ENCODE results near the gene INTS11. TPM values are rescaled to one million over a fixed set of nuclear protein-coding genes. Genes with fewer than 3 reads are reported as not detected.
A peak's percentile ranks its signal among the peaks of the same experiment; 100 is the strongest.

Gene INTS11
- total and polyA plus RNA-seq, 2 of the 8 experiments (the other 6 are each of a cell fraction or from before 2014, with no cell fraction given) = 113 to 243 TPM

- no peak for FAIRE-seq
- no peak for DNase-seq (ENCODE audit: low read depth in 1 of 2, low spot score in 2 of 2)
Observed at GRCh38 chr1:1273209-1273511, 51.3 kb downstream of the INTS11 start.

More at GRCh38 chr1:1273209-1273511, 51.3 kb downstream of the INTS11 start:
- H3K4me1 ChIP-seq (replicated peaks in 1 of 4; ENCODE audit: control insufficient read depth in 3 of 4, insufficient read depth in 4 of 4, low read length in 3 of 4) = peaks cover 0 to 17% (median 8%) of the 10 kb centered on the region in 4 experiments; a peak in 5 of 7 replicates
- no peak overlapping the region for H4K91ac ChIP-seq (replicated peaks; ENCODE audit: insufficient read length, low read length)
- ChIA-PET POLR2A (ENCODE audit: partially characterized antibody) (interaction anchor here (1.1 to 3.0 kb wide), 5 partner anchors 11 to 23 kb away, joined by 3 to 12 read pairs (median 5); no protein-coding TSS in a partner anchor), CTCF (ENCODE audit: partially characterized antibody) (interaction anchor here (1.4 kb wide), 1 partner anchor 19 kb away, joined by 5 read pairs; no protein-coding TSS in a partner anchor)
- H3K9me3 ChIP-seq (ENCODE audit: insufficient read depth in 2 of 2, low read depth in 1 of 2, low read length in 1 of 2) = no peaks in the 10 kb centered on the region
- H3K23me2 ChIP-seq (ENCODE audit: low read depth, low read length) = peaks cover 12% of the 10 kb centered on the region; the same call in 1 of the 2 replicates
- H3K27me3 ChIP-seq (replicated peaks in 1 of 4; ENCODE audit: control insufficient read depth in 3 of 4, extremely low read depth in 1 of 4, insufficient read depth in 3 of 4, low read length in 3 of 4) = no peaks in the 10 kb centered on the region; a peak in 1 of 7 replicates
- peak overlapping the region; percentile 88 to 99 (median 91) for H3K4me3 ChIP-seq (ENCODE audit: extremely low read depth in 1 of 4, insufficient read depth in 2 of 4, low read depth in 3 of 4, low read length in 4 of 4)
- H2BK5ac ChIP-seq (ENCODE audit: low read depth, low read length) = no peak overlapping the region
- no peak overlapping the region for H2AK5ac ChIP-seq (ENCODE audit: low read depth, low read length)
- peak overlapping the region; percentile 71 to 99 (median 88) for H3K9ac ChIP-seq (replicated peaks in 1 of 4; ENCODE audit: extremely low read depth in 1 of 4, low read depth in 3 of 4, low read length in 3 of 4)
- WGBS, 2 experiments (ENCODE audit: extremely low coverage in 1 of 2, insufficient coverage in 1 of 2, insufficient read length in 1 of 2, insufficient replicate concordance in 2 of 2, low coverage in 1 of 2, low lambda C conversion rate in 2 of 2, missing lambda C conversion rate in 1 of 2) = 2% methylated on average over 30 of the region's 31 CpGs; no CpG with 5 or more reads in 1 of the 2 experiments
- H2BK20ac ChIP-seq (ENCODE audit: low read length) = no peak overlapping the region
- H2BK120ac ChIP-seq (replicated peaks; ENCODE audit: low read depth, low read length) = no peak overlapping the region
- H2AFZ ChIP-seq (ENCODE audit: low read length) = no peak overlapping the region
- H3K27ac ChIP-seq (ENCODE audit: low read depth, low read length) = peak overlapping the region; percentile 83; the same call in 1 of the 2 replicates
- peaks cover 20 to 24% of the 10 kb centered on the region in 2 experiments for H4K20me1 ChIP-seq (replicated peaks in 1 of 2; ENCODE audit: control insufficient read depth in 1 of 2, insufficient read depth in 2 of 2, low read length in 2 of 2)
- H4K5ac ChIP-seq (ENCODE audit: insufficient read length, low read depth, low read length) = no peak overlapping the region
- H2BK12ac ChIP-seq (ENCODE audit: low read depth, low read length) = no peak overlapping the region
- peak overlapping the region; percentile 81 to 95 for H3K4me2 ChIP-seq (ENCODE audit: insufficient read depth in 1 of 2, low read depth in 2 of 2, low read length in 2 of 2)
- H3K23ac ChIP-seq (ENCODE audit: insufficient read length) = no peak overlapping the region
- H3K4ac ChIP-seq (replicated peaks; ENCODE audit: insufficient read length, low read depth, low read length) = no peak overlapping the region
- H3K18ac ChIP-seq (ENCODE audit: extremely low read depth, low read length) = no peak overlapping the region
- H3K14ac ChIP-seq (ENCODE audit: insufficient read length) = no peak overlapping the region
- H2BK15ac ChIP-seq (ENCODE audit: low read length) = no peak overlapping the region
- peaks cover 0 to 2% (median under 1%) of the 10 kb centered on the region in 4 experiments; a peak in 1 of 8 replicates for H3K36me3 ChIP-seq (ENCODE audit: control insufficient read depth in 2 of 4, insufficient read depth in 4 of 4, low read length in 3 of 4)
- H3K79me2 ChIP-seq (ENCODE audit: control insufficient read depth in 1 of 2, insufficient read depth in 2 of 2, low read length in 2 of 2) = peaks cover 12 to 44% of the 10 kb centered on the region in 2 experiments; a peak in 3 of 4 replicates
- peaks cover 22% of the 10 kb centered on the region for H3K79me1 ChIP-seq (ENCODE audit: low read depth, low read length)
- H4K8ac ChIP-seq (ENCODE audit: extremely low read depth, insufficient read depth, low read length) = peak overlapping the region; percentile 99; the same call in 1 of the 2 replicates
- H3K56ac ChIP-seq (replicated peaks; ENCODE audit: insufficient read length, low read depth, low read length) = no peak overlapping the region

All from H1 (cell line).